ENCODE measurements around the gene MED29. TPM values are rescaled to one million over a fixed set of nuclear protein-coding genes. Genes with fewer than 3 reads are reported as not detected.

Gene MED29
- total RNA-seq, 2 experiments from 2014 or later = 23.3 to 26.8 TPM

DNA sequence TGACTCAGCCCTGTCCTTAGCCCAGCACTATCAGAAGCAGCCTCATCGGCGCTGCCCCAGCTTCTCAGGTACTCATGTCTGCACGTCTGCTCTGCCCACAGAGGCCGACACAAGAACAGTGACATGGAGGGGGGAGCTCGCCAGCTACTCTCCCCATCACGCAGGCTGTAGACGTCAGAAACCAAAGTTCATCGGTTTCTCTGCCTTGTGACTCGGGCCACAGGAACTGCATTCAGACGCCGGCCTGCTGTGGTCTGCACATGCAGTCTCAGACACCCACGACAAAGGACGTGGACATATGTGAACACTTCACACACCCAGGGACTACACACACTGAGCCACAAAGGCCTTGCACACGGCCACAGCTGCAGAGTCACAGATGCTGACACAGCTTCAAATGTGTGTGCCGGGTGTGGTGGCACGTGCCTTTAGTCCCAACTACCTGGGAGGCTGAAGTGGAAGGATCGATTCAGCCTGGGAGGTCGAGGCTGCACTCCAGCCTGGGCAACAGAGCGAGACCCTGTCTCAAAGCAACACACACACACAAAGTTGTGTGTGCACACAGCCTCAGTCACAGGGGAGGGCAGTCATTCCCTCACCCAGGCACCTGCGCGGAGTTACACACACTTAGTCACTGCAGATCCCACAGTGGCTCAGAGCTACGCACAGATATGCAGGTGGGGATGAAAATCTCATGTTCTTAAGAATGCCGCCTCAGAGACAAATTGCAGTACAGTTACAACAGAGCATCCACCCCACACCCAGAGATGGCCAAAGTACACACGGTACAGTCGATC lies 10.6 kb downstream of the MED29 start:
- Mint-ChIP-seq H3K4me3 (peak overlapping the region; percentile 83), H3K27ac (peak overlapping the region; percentile 97)
- DNase-seq = peak; percentile 81

DNA sequence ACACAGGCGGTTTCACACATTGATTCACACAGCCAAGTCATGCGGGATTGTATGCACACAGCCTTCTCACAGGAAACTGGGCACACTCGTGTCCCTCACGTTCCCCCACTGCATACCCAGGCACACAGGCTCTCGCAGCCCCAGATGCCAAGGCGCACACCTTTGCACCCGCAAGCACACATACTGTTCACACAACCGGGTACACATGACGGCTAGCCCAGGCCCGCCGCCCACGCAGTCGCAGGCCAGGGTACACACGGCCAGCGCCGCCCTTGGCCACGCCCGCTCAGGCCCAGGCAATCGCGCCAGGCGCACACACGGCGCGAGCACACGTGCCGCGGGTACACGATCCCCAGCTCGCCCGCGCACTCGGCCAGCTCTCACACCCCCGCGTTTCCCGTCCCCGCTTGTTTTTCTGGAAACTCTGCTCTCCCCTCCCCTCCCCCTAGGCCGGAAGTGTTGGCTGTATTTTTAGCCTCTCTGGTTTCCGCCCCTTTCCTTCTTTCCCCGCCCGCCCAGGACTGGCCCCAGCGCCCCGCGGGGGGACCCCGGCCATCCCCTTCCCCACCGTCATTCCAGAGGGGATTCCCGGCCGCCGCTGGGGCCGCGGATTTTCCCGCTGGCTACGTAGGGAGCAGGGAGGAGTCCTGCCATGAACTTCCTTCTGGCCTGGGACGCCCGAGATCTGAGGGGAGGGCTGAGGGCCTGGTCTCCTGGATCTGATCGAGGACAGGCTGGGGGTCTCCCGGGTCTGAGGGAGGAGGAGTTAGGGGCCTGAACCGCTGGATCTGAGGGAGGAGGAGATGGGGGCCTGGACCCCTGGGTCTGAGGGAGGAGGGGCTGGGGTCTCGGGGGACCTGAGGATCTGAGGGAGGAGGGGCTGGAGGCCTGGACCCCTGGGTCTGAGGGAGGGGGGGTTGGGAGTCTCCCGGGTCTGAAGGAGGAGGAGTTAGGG lies 11.4 kb downstream of the MED29 start:
- peak; percentile 83 for DNase-seq
- Mint-ChIP-seq H3K4me1 (peaks cover 59% of the 10 kb centered on the region), H3K36me3 (peaks cover 17% of the 10 kb centered on the region), H3K27ac (peak overlapping the region; percentile 97), H3K27me3 (no peaks in the 10 kb centered on the region), H3K9me3 (peaks cover 1% of the 10 kb centered on the region), H3K4me3 (peak overlapping the region; percentile 83)

More for the DNA sequence above, 10.6 kb downstream of the MED29 start:
- Mint-ChIP-seq H3K4me1 (peaks cover 64% of the 10 kb centered on the region), H3K36me3 (peaks cover 13% of the 10 kb centered on the region), H3K27me3 (no peaks in the 10 kb centered on the region), H3K9me3 (peaks cover 1% of the 10 kb centered on the region)

DNA sequence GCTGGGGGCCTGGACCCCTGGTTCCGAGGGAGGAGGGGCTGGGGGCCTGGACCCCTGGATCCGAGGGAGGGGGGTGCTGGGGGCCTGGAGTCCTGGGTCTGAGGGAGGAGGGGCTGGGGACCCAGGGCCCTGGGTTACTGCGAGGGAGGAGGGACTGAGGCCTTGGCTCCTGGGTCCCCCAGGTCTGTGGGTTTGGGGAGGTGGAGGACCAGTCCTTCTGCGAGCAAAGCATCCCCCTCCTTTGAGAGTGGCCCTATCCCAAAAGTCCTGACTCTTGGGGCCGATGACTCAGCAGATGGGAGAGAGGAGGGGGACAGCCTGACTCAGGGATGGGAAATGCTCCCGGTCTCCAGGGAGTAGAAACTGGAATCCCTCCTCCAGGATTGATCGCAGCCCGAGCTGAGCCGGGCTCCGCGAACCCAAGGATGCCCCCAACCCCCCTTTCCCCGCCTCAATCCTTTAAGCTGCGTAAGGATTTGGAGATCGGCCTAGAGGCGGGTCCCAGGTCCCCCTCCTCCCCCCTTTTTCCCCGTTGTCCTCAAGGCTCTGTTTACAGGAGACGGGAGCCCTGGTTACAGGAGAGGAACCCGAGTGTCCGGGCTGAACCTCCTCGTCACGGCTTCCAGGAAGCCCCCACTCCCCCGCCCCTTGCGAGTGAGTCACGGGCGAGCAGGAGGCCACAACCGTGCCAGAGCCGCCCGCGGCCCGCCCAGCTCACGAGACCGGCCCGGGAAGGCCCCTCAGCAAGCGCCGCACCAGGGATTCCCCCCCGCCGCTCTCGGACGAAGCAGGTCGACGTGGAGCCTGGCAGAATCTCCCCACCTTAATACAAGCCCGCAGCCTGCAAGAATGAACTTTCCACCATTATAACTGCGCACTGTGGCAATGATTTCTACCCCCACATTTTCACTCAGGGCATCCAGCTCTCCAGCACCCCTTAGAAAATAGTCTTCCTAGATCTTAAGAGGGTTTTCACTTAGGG lies 12.4 kb downstream of the MED29 start:
- peak overlapping the region; percentile 83 for H3K4me3 Mint-ChIP-seq
- H3K27me3 Mint-ChIP-seq = no peaks in the 10 kb centered on the region
- H3K4me1 Mint-ChIP-seq = peaks cover 54% of the 10 kb centered on the region
- peaks cover 26% of the 10 kb centered on the region for H3K36me3 Mint-ChIP-seq
- H3K9me3 Mint-ChIP-seq = peaks cover 1% of the 10 kb centered on the region
- DNase-seq = peak; percentile 97
- peak overlapping the region; percentile 97 for H3K27ac Mint-ChIP-seq

DNA sequence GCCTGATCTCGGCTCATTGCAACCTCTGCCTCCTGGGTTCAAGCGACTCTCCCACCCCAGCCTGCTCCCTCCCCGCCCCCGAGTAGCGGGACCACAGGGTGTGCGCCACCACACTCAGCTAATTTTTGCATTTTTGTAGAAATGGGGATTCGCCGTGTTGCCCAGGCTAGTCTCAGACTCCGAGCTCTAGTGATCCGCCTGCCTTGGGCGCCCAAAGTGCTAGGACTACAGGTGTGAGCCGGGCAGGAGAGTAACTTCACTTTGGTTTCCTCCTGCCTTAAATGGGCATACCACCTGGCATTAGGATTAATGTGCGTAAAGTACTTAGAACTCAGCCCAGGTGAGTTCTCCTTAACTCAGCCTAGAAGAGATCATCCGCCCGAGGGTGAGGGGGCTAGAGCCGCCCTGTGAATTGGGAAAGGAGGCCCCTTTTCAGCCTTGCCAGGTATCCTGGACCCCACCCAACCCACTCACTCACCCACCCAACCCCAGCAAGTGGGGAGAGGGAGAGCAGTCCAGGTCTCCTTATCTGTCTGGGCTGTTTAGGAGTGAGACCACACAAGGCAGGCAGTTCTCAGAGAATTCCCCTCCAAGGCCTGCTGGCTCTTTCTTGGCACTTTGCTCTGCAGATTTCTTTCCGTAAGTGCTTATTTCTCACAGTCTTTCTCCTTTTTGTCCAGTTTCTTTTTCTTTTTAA lies 14.2 kb downstream of the MED29 start:
- Mint-ChIP-seq H3K27me3 (no peaks in the 10 kb centered on the region), H3K4me3 (peak overlapping the region; percentile 82), H3K36me3 (peaks cover 18% of the 10 kb centered on the region), H3K4me1 (peaks cover 51% of the 10 kb centered on the region), H3K9me3 (no peaks in the 10 kb centered on the region), H3K27ac (peak overlapping the region; percentile 71)
- DNase-seq = no peak

DNA sequence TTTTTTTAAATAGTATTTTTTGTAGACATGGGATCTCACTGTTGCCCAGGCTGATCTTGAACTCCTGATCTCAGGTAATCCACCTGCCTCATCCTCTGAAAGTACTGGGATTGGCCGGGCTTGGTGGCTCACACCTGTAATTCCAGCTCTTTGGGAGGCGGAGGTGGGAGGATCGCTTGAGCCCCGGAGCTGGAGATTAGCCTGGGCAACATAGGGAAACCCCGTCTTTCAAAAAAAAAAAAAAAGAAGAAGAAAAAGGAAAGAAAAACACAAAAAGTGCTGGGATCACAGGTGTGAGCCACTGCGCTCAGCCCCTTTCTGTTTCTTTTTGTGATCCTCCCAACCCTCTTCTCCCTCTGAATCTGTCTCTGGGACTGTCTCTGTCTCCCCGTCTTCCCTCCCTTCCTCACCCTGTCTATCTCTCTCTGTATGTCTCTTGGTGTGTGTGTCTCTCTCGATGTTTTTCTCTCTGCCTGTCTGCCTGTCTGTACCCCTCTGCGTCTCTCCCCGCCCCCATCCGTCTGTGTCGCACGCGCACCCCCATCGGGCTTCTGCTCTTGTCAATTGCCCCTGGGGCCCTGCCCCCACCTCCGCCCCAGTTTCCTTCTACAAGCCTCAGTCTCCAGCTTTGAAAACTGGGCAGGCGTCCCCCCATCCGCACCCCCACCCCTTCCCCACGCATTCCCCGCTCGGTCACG lies 14.9 kb downstream of the MED29 start:
- peaks cover 51% of the 10 kb centered on the region for H3K4me1 Mint-ChIP-seq
- peak overlapping the region; percentile 88 for H3K27ac Mint-ChIP-seq
- no peaks in the 10 kb centered on the region for H3K9me3 Mint-ChIP-seq
- no peaks in the 10 kb centered on the region for H3K27me3 Mint-ChIP-seq
- DNase-seq = peak; percentile 83
- peaks cover 18% of the 10 kb centered on the region for H3K36me3 Mint-ChIP-seq
- peak overlapping the region; percentile 82 for H3K4me3 Mint-ChIP-seq

DNA sequence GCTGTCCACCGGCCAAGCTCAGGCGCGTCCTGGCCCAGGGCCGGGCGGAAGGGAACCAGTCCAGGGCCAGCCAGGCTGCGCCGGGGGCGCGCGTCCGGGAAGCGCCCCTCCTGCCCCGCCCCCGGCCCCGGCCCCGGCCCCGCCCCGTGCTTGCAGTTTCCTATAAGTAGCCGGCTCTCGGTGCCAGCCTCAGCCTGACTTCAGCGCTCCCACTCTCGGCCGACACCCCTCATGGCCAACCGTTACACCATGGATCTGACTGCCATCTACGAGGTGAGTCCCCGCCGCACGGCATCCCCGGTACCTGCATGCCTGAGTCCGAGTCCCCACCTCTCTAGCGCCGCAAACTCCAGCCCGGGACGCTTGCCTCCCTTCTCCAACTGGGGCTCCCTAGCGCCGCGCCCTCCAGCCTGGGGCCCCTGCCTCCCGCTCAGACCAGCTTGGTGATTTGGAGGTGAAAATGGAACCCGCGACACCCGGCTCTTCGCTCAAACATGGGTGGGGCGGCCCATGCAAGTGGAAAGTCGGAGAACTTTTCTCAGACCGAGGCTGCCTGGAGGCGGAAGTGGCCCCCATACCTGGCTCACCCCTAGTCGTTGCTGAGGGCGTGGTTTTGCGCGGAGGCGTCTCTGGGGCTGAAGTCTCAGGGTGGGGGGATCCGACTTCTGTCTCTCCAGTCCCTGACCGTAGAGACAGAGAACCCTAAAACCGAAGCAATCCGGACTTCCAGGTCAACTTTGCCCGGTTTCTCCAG lies 15.7 kb downstream of the MED29 start, which contains the start of gene ZFP36:
Gene ZFP36, plus strand, starts transcription at position 192 of the 754 bp plus-strand sequence. Its CDS starts 58 bp downstream, at position 250.
- H3K27me3 Mint-ChIP-seq = no peaks in the 10 kb centered on the region
- H3K9me3 Mint-ChIP-seq = no peaks in the 10 kb centered on the region
- H3K27ac Mint-ChIP-seq = peak within 1 kb of the TSS; percentile 96
- peaks cover 18% of the 10 kb centered on the region for H3K36me3 Mint-ChIP-seq
- DNase-seq = peak; percentile 86
- peak within 1 kb of the TSS; percentile 95 for H3K4me3 Mint-ChIP-seq
- H3K4me1 Mint-ChIP-seq = peaks cover 50% of the 10 kb centered on the region

DNA sequence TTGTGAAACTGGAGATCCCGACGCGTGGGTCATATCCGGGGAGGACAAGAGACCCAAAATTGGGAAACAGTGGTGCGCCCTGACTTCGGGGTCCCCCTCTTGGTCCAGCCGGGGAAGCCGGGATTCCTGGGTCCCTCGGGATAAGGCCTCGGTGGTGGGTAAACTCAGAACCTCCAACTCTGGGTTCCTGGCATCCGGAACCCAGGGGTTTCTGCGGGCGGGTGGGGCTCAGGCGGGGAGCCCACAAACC lies 16.2 kb downstream of the MED29 start:
- peaks cover 49% of the 10 kb centered on the region for H3K4me1 Mint-ChIP-seq
- H3K36me3 Mint-ChIP-seq = peaks cover 18% of the 10 kb centered on the region
- H3K27me3 Mint-ChIP-seq = peaks cover 4% of the 10 kb centered on the region
- peak overlapping the region; percentile 96 for H3K27ac Mint-ChIP-seq
- peak overlapping the region; percentile 95 for H3K4me3 Mint-ChIP-seq
- no peak for DNase-seq
- H3K9me3 Mint-ChIP-seq = no peaks in the 10 kb centered on the region

DNA sequence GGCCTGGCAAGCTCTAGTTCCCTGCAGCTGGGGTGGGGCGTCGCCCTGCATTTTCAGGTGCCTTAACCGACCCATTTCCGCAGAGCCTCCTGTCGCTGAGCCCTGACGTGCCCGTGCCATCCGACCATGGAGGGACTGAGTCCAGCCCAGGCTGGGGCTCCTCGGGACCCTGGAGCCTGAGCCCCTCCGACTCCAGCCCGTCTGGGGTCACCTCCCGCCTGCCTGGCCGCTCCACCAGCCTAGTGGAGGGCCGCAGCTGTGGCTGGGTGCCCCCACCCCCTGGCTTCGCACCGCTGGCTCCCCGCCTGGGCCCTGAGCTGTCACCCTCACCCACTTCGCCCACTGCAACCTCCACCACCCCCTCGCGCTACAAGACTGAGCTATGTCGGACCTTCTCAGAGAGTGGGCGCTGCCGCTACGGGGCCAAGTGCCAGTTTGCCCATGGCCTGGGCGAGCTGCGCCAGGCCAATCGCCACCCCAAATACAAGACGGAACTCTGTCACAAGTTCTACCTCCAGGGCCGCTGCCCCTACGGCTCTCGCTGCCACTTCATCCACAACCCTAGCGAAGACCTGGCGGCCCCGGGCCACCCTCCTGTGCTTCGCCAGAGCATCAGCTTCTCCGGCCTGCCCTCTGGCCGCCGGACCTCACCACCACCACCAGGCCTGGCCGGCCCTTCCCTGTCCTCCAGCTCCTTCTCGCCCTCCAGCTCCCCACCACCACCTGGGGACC lies 16.6 kb downstream of the MED29 start:
- DNase-seq = peak; percentile 71
- peaks cover 4% of the 10 kb centered on the region for H3K27me3 Mint-ChIP-seq
- H3K4me1 Mint-ChIP-seq = peaks cover 46% of the 10 kb centered on the region
- peak overlapping the region; percentile 95 for H3K4me3 Mint-ChIP-seq
- peak overlapping the region; percentile 96 for H3K27ac Mint-ChIP-seq
- H3K9me3 Mint-ChIP-seq = no peaks in the 10 kb centered on the region
- peaks cover 18% of the 10 kb centered on the region for H3K36me3 Mint-ChIP-seq

DNA sequence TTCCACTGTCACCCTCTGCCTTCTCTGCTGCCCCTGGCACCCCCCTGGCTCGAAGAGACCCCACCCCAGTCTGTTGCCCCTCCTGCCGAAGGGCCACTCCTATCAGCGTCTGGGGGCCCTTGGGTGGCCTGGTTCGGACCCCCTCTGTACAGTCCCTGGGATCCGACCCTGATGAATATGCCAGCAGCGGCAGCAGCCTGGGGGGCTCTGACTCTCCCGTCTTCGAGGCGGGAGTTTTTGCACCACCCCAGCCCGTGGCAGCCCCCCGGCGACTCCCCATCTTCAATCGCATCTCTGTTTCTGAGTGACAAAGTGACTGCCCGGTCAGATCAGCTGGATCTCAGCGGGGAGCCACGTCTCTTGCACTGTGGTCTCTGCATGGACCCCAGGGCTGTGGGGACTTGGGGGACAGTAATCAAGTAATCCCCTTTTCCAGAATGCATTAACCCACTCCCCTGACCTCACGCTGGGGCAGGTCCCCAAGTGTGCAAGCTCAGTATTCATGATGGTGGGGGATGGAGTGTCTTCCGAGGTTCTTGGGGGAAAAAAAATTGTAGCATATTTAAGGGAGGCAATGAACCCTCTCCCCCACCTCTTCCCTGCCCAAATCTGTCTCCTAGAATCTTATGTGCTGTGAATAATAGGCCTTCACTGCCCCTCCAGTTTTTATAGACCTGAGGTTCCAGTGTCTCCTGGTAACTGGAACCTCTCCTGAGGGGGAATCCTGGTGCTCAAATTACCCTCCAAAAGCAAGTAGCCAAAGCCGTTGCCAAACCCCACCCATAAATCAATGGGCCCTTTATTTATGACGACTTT lies 17.4 kb downstream of the MED29 start:
- Mint-ChIP-seq H3K27me3 (peaks cover 4% of the 10 kb centered on the region), H3K4me3 (peak overlapping the region; percentile 95), H3K36me3 (peaks cover 18% of the 10 kb centered on the region), H3K4me1 (peaks cover 46% of the 10 kb centered on the region), H3K27ac (peak overlapping the region; percentile 96), H3K9me3 (no peaks in the 10 kb centered on the region)
- DNase-seq = no peak

DNA sequence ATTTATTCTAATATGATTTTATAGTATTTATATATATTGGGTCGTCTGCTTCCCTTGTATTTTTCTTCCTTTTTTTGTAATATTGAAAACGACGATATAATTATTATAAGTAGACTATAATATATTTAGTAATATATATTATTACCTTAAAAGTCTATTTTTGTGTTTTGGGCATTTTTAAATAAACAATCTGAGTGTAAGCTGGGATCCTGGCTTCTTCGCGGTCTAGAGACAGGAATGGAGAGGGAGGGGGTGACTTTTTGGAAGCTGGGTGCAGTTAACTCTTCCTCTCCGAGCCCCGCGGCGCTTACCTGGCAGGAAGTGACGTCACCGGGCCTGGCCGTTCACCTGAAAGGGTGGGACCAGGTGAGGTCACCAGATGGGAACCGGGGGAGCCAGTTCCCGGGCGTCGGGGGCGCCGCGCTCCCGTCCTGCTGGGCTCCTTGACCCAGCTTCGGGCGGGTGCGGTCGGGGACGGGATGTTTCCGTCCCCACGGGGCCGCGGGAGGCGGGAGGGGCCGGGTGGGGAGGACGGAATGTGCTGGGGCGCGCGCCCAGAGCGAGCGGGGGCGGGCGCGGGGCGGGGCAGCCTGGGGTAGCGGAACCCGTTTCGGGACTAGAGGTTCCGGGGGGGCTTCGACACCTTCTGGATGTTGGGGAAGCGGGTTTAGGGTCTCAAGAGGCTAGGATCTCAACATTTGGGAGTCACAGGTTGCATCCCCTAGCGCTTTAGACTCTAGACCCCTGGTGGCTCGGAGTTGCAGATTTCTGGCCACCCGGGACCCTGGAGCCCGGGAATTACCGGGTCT lies 18.2 kb downstream of the MED29 start:
- Mint-ChIP-seq H3K36me3 (peaks cover 18% of the 10 kb centered on the region), H3K4me1 (peaks cover 46% of the 10 kb centered on the region), H3K9me3 (no peaks in the 10 kb centered on the region), H3K4me3 (peak overlapping the region; percentile 95), H3K27me3 (peaks cover 4% of the 10 kb centered on the region), H3K27ac (peak overlapping the region; percentile 93)
- peak; percentile 77 for DNase-seq

Measured in activated naive CD8-positive, alpha-beta T cell treated with anti-CD3 and anti-CD28 coated beads for 36 hours (primary cell).